COLO668 (cell line): ENCODE data around the gene IFNLR1.

Experiments used
- DNase-seq: peaks from one replicate; lab custom pipeline; 2025; ENCODE audit not compliant: unreplicated experiment; lab: John Stamatoyannopoulos, UW

IFNLR1 gene

DNA sequence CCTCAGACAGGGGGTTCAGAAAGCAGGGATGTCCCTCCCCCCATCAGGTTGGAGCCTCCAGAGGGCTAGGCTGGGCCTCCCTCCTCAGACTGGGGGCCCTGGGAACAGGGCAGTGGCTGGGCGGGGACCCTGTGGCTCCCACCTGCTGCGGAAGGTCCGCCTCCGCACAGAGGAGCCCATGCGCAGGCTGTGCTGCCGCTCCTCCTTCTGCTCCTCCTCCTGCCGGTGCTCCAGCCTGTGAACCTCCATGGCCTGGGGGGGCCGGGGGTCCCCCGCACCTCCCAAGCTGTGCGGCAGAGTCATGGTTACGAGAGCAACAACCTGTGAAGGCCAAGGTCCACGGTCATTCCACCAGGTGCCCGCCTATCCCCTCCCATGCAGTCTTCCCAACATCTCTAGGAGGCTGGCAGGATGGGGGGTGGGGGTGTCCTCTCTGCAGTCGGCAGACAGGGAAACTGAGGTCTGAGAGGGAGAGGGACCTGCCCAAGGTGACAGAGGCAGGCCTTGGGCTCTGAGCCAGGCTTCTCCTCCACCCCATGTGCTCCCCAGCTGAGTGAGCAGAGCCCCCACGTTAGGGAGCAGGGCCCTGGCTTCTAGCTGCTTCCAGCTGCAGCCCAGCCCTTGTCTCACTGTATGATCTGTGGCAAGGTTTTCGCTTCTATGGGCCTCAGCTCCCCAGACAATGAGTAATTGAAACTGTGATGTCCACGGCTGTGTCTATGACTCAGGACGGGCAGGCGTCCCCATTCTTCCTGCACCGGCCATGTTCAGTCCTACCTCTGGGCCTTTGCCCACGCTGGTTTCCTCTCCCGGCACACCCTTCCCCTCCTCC lies 78.5 kb downstream of the IFNLR1 start:
- no peak for DNase-seq

DNA sequence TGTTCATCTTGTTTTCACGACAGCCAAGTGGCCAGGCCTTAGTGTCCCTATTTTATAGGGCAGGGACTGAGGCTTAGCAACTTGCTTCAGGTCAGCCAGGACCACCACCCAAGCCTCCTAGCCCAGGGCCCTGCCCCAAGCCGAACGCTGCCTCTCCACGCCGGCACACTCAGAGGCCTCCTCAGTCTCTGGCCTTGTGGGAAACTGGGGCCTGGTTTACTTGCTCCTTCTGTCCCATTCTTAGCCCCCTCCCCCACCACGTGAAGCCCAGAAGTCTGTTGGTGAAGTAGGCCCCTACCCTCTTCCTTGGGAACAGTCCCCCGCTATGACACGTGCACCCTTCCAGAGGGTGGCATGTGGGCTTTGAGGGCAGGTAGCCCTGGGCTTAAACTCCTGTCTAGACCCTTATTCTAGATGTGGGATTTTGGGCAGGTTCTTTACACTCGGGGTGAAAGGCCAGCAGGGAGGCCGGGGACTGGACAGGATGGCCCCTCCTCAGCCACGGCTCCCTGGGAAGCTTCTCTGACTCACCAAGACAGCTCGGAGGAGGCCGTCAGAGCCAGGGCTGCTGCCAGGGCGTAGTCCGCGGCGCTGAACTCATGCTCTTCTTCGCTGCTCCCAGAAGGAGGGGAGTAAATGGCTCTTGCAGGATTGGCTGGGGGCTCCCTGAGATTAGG lies 79.5 kb downstream of the IFNLR1 start:
- no peak for DNase-seq

DNA sequence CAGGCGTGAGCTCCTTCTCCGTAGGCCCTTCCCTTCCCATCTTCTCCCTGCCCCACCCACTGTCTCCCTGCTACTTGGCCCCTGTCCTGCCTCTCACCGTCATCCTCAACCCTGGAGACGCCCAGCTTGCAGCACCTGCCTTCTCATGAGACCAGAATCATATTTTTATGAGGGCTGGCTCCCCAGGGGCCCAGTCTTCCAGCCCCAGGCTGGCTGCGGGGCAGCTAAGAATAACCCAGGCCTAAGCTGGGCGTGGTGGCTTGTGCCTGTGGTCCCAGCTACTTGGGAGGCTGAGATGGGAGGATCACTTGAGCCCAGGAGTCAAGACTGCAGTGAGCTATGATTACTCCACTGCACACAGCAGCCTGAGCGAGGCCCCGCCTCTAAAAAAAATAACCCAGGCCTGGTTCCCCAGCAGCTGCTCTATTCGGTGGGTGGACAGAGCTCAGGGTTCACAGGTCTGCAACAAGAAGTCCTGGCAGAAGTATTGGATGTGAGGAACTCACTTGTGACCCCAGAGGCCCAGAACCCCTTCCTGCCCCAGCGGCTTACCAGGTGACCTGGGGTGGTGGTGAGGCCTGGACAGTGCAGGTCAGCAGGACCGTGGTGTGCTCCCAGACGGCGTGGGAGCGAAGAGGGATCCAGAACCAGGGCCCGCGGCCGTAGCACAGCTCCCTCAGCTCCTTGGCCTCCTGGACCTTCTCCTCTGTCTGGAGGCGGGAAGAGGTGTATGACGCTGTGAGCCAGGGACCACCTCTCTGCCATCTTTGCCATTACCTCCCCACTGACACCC lies 81.5 kb downstream of the IFNLR1 start:
- DNase-seq: no peak

DNA sequence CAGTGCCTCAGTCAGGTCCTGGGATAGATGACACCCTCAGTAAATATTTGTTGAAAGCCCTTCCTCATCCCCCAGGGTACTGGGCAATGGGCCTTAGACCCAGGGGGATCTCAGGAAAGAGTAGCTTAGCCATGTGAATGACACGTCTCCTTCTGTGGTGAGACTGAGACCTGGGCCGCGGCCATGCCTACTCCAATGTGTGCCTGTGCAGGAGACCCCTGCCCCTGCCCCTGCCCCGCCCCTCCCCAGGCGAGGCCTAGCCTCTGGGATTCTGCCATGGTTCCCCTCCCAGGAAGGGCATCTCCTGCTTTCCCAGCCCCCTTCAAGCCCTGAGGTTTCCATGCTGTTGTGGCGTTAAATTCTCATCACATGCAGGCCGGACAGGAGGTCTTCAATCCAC lies 82.2 kb downstream of the IFNLR1 start:
- no peak for DNase-seq
